Stimulated activated CD4-positive, alpha-beta T cell treated with anti-CD3 and anti-CD28 coated beads, Interleukin-15, amount 100 ng/mL, for 48 hours (primary cell): ENCODE results near the gene PHPT1.
"Not testable (repeated sequence)": the region's sequence is repeated elsewhere in the genome, so short reads cannot be mapped to it uniquely, and the experiment has no call there.

Experiments
- DNase-seq, 2 donors: peaks; one replicate each; pipeline ENCODE4 v3.0.0-alpha.2; 2020; ENCODE audit warnings: low read depth in 2 of 2

PHPT1 gene

GRCh38 chr9:136858844-136859757 is 9.9 kb downstream of the PHPT1 start:
- no peak for DNase-seq

- no peak for DNase-seq
Observed at GRCh38 chr9:136860529-136860928, 11.3 kb downstream of the PHPT1 start.

- DNase-seq, result no peak
Observed at GRCh38 chr9:136860933-136861873, 12.0 kb downstream of the PHPT1 start.

GRCh38 chr9:136861874-136862457 is 12.8 kb downstream of the PHPT1 start:
- no peak for DNase-seq

GRCh38 chr9:136862849-136863622 is 13.8 kb downstream of the PHPT1 start:
- DNase-seq, result no peak

- DNase-seq, result no peak
Observed at GRCh38 chr9:136863623-136864273, 14.5 kb downstream of the PHPT1 start.

- DNase-seq, result no peak
Observed at GRCh38 chr9:136865041-136865767, 16.0 kb downstream of the PHPT1 start.

- DNase-seq, result no peak
Observed at GRCh38 chr9:136865768-136866103, 16.5 kb downstream of the PHPT1 start.

GRCh38 chr9:136866898-136867421 is 17.8 kb downstream of the PHPT1 start:
- DNase-seq, result not testable (repeated sequence)

GRCh38 chr9:136867480-136867879 is 18.3 kb downstream of the PHPT1 start:
- no peak for DNase-seq

GRCh38 chr9:136867917-136868316 is 18.7 kb downstream of the PHPT1 start:
- DNase-seq, result no peak

GRCh38 chr9:136868644-136869043 is 19.4 kb downstream of the PHPT1 start:
- DNase-seq, result no peak

- not testable (repeated sequence) for DNase-seq
Observed at GRCh38 chr9:136869611-136870010, 20.4 kb downstream of the PHPT1 start.

- no peak for DNase-seq
Observed at GRCh38 chr9:136875155-136875554, 25.9 kb downstream of the PHPT1 start.

- DNase-seq, result no peak
Observed at GRCh38 chr9:136876476-136876875, 27.3 kb downstream of the PHPT1 start.

GRCh38 chr9:136880651-136881050 is 31.4 kb downstream of the PHPT1 start:
- no peak for DNase-seq

- DNase-seq, result peak in 1 of 2 donors; percentile 60
Observed at GRCh38 chr9:136881691-136882108, 32.5 kb downstream of the PHPT1 start.

GRCh38 chr9:136882109-136882946 is 33.1 kb downstream of the PHPT1 start:
- DNase-seq, result peak; percentile 87 to 90

- DNase-seq, result not testable (repeated sequence)
Observed at GRCh38 chr9:136882947-136883283, 33.7 kb downstream of the PHPT1 start.
